C4-2B (cell line): Measurements from ENCODE around the gene ERGIC3.

Experiments used
- CTCF ChIP-seq: fragments of 450-650 bp; conservative IDR thresholded peaks from 2 replicates; pipeline ENCODE4 v1.5.1; 2017; ENCODE audit warnings: mild to moderate bottlenecking
- ZFX ChIP-seq: fragments of 450-650 bp; IDR thresholded peaks from 2 replicates; pipeline ENCODE4 v1.6.1; 2017

GRCh38 chr20:35564905-35565304 is 23.0 kb downstream of the ERGIC3 start:
- TF ChIP-seq CTCF = no peak
- TF ChIP-seq ZFX = no peak
